ENCODE measurements around the gene TEX44.
"Not testable (repeated sequence)": the region's sequence is repeated elsewhere in the genome, so short reads cannot be mapped to it uniquely, and the experiment has no call there.

Gene TEX44

DNA sequence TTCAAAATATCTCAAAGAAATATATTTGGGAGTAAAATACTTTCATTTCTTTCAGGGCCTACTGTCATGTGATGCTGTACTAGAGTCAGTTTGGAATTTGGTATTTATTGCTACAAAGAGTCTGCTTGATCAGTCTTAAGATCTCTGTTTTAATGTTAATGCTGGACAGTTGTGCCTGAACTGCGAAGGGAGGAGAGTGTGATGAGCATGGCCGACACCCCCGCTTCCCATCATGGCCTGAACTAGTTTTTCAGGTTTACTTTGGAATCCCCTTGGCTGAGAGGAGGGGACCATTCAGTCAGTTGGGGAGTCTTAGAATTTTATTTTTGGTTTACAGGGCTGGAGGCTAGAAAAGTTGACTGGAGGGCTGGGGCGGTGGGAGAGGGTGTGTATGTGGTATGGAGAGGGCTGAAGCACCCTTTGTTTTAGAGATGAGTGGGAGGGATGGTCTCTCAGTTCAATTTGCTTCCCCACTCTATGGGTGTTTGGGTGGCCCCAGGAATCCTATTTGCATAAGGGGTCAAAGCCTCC, 20.9 kb upstream of the TEX44 start:
- no peak for DNase-seq

DNA sequence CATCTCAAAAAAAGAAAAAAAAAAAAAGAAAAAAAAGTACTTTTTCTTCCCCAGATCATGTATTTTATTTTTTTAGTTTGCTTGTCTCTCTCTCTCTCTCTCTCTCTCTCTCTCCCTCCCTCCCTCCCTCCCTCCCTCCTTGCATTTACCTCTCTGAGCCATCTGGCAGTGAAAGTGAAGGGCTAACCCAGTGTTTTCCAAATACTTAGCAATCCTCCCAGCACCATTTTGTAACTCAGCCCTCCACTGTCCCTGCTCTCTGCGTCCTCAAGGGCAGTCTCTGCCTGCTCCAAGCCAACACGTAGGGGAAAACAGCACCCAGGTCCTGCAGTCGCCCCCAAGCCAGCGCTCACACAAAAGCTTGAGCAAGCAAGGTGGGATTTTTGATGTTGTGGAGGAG, 19.6 kb upstream of the TEX44 start:
- DNase-seq = no peak

DNA sequence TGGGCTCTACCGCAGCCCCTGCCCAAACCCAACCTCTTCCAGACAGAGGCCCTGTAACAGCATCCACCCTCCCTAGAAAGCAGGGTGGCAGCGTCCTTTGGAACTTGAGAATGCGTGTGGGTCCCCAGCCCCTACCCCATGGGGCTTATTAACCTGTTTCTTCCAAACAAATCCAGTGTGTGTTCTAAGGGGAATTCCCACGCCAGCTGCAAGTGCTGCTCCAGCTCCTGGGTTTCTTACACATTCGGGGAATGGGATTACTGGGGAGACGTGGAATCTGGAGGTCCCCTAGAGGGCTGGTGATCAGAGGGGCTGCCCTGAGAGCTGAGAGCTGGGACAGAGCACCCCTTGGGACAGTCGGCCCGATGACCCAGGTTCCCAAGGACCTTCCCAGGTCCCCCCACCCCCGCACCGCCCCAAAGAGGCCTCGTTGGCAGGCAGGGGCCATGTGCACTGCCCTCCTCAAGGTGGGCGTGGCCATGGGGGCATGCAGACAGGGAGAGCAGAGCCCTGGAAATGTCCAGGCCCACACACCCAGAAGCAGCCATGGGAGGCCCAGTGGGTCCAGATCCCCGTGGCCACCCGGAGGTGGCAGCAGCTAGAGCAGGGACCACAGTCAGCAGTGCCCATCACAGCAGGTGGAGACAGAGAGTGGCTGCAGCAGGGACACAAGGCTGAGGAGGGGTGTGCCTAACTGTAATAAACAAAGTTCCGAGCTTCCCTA, 18.8 kb upstream of the TEX44 start:
- no peak for DNase-seq

DNA sequence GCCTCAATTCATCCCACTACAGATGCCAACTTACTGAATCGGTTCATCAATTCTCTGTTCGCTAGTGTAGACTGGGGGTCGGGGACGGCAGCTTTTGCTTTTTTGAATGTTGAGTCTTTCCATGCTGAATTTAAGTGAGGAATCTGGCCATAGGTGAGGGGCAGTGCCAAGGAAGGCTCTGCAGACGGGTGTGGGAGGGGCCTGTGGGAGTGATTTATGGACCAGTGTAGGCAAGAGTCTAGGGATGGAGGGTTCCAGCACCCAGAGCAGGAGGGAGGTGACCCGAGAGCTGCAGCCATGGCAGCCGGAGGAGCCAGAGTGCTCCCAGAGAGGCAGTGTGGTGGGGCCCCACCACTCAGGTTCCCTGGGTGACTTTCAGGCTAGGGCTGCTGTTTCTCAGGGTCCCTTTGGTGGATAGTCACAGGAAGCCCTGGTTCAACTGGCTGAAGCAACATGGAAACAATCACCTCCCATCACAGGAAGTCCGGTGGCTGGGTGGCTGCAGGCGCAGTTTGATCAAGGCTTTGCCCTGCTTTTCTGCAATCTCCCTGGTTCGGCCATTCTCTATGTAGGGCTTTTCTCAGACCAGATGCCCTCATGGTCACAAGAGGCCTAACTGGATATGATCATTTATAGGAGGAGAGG, 16.9 kb upstream of the TEX44 start:
- no peak for DNase-seq

DNA sequence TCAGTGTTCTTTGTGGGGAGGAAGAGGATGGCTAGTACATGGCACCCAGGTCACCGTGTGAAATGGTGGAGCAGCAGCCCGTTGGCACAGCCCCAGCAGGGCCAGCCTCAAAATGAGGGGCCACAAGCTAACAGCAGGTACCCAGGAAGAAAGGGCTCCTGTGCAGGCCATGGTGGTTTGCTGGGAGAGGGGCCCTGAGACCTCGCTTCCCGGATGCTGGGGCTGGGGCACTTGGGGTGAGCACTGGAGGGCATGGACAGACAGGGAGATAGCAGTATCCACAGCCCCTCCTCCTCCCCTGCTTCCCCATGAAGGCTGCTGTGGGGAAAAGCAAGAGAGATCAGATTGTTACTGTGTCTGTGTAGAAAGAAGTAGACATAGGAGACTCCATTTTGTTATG, 16.2 kb upstream of the TEX44 start:
- no peak for DNase-seq

DNA sequence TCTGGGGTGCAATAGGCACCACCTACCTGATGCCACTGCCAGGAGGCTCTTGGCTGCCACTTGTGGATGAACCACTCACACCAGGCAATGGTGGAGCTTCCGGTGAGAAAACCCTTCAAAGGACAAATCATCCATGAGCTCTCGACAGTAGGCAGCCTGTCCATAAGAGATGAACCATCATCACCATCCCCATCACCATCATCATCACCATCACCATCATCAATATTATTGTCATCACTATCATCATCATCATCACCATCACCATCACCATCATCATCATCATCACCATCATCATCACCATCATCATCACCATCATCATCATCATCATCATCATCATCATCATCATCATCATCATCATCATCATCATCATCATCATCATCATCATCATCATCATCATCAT, 14.0 kb upstream of the TEX44 start:
- not testable (repeated sequence) for DNase-seq

DNA sequence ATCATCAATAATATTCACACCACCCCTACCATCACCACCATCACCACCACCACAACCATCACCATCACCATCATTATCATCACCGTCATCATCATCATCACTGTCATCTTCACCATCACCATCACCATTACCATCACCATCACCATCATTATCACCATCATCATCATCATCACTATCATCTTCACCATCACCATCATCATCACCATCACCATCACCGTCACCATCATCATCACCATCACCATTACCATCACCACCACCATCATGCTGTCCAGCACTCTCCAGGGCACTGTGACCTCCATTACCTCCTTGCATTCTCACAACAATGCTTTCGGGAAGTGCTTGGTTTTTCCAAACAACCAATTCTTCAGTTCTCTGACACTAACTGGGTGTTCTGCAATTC, 13.1 kb upstream of the TEX44 start:
- DNase-seq = no peak

DNA sequence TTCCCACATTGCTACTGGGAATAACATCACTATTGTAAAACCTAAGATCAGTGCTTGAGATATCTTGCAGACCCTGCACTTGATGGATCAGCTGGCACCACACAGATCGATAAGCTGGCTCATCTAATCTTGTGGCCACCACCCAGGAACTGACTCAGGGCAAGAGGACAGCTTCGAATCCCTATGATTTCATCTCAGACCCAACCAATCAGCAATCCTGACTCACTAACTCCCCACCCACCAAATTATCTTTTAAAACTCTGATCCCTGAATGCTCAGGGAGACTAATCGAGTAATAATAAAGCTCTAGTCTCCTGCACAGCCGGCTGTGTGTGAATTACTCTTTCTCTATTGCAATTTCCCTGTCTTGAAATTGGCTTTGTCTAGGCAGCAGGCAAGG, 11.3 kb upstream of the TEX44 start:
- no peak for DNase-seq

DNA sequence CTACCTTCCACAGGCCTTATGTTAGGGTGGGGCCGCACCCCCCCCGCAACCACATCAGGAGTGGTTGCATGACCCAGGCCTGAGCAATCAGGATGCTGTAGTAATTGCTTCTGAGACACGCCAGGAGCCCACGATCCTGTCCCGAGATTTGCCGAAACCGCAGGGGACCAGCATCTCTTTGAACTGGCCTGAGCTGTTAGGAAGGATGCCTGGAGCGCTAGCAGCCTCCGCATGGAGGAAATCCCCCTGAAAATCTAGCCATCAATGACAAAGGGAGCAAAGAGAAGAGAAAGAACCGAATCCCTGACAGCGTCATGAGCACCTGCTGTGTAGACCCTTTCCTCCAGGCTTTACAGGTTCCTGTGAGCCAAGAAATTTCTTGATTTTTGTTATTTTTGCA, 8.7 kb upstream of the TEX44 start:
- no peak for DNase-seq

DNA sequence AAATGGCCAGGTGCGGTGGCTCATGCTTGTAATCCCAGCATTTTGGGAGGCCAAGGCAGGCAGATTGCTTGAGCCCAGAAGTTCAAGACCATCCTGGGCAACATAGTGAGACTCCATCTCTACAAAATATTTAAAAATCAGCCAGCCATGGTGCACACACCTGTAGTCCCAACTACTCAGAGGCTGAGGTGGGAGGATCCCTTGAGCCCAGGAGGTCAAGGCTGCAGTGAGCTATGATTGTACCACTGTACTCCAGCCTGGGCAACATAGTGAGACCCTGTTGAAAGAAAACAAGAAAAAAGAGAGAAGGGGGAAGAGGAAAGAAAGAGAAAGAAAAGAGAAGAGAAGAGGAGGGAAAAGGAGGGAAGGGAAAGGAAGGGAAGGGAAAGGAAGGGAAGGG, 4.9 kb upstream of the TEX44 start:
- not testable (repeated sequence) for DNase-seq

DNA sequence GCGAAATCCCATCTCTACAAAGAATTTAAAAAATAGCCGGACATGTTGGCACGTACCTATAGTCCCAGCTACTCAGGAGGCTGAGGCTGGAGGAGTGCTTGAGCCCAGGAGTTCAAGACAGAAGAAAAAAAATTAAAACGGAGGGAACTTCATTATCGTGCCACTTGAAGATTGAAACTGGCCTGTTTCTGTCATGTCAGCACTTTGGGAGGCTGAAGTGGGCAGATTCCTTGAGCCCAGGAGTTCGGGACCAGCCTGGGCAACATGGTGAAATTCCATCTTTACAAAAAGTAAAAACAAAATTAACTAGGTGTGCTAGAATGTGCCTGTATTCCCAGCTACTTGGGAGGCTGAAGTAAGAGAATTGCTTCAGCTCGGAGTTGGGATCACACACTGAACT, 3.0 kb upstream of the TEX44 start:
- DNase-seq = no peak

DNA sequence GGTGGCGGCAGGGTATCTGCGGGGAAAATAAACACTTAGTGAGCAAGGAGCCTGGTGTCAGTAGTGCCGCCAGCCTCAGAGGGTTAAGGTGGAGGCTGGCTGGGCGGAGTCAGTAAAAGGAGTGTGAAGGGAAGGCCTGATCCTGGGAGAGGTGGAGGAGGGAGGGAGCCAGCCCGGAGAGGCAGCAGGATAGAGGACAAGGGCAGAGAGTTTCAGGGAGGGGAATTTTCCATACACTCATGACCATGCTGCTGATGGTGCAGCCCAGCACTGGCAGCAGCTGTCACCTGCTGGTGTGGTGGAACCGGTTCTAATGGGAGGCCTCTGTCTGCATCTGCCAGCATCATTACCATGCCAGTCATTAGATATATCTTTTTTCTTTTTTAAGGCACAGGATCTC, 2.0 kb upstream of the TEX44 start:
- no peak for DNase-seq

DNA sequence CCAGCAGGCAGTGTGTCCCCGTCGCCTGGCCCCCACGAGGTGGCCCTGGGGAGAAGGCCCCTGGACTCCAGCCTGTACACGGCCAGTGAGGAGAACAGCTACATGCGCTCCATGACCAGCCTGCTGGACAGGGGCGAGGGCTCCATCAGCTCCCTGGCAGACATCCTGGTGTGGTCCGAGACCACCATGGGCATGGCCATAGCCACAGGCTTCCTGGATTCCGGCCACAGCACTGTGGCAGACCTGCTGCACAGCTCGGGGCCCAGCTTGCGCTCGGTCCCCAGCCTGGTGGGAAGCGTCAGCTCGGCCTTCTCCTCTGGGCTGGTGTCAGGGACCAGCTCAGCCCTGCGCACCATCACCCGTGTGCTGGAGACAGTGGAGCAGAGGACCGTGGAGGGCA, 1.0 kb downstream of the TEX44 start:
- no peak for DNase-seq

DNA sequence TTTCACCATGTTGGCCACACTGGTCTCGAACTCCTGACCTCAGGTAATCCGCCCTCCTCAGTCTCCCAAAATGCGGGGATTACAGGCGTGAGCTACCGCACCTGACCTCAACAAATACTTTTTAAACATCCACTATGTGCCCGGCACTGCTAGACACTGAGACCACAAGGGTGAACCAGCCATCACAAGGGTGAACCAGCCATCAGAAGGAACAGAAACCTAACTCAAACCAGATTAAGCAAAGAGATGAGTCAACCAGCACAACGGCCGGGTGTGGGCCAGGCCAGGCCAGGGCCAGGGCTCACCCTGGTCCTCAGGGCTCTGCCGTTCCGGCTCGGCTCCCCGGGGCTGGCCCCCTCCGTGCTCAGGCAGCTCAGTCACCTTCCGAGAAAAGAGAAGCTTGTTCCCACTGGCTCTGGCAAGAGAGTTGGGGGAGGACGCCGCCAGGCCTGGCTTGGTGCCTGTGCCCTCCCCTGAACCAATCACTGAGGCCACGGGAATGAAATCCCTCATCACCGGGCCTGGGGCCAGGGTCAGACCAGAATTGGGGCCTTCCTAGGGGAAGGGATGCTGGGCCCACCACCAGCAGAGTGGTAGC, 4.4 kb downstream of the TEX44 start:
- no peak for DNase-seq

DNA sequence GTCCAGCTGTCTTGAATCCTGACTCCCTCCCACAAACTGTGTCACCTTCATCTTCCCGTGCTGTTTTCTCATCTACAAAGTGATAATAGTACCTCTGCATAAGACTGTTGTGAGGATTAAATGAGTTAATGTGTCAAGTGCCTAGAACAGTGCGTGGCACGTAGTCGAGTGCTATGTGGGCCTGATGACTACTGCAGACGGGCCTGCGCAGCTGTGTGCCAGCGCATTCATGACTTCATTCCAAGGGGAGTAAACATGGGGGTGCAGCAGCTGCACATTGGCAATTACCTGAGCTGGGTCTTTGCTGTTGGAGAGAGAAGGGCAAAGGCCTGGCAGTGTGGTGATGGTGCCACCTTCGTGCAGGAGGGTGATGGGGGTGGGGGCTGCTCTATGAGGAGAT, 5.0 kb downstream of the TEX44 start:
- DNase-seq = no peak

DNA sequence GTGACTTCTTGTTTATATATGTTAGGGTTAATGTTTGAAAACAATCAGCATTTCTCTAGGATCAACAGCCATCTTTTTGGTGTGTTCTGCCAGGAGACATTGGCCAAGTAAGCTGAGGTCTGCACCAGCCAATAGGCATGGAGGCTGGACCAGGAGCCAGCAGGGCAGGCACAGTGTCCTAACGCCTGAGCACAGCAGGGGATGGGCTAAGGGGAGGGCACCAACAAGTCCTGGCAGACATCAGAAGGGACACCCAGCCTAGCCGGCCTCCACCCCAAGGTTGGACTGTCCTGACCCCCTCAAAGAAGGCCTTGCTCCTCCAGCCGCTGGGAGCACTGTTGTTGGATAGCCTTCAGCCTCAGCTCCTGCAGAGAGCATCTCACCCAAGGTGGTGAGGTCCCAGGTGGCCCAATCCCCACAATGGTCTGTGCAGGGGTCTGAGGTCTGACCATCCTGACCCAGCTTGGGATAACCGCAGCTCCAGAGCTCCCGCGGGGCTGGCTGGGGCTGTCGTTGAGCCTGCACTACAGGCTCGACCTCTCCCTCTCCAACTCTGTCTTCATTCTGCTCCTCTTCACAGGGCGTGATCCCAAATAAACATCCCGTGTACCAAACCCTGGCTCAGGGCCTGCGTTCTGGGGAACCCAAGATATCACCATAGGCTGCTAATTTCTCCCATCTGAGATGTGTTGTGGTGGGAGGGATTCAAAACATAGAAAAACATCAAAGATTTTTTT, 8.1 kb downstream of the TEX44 start:
- no peak for DNase-seq

DNA sequence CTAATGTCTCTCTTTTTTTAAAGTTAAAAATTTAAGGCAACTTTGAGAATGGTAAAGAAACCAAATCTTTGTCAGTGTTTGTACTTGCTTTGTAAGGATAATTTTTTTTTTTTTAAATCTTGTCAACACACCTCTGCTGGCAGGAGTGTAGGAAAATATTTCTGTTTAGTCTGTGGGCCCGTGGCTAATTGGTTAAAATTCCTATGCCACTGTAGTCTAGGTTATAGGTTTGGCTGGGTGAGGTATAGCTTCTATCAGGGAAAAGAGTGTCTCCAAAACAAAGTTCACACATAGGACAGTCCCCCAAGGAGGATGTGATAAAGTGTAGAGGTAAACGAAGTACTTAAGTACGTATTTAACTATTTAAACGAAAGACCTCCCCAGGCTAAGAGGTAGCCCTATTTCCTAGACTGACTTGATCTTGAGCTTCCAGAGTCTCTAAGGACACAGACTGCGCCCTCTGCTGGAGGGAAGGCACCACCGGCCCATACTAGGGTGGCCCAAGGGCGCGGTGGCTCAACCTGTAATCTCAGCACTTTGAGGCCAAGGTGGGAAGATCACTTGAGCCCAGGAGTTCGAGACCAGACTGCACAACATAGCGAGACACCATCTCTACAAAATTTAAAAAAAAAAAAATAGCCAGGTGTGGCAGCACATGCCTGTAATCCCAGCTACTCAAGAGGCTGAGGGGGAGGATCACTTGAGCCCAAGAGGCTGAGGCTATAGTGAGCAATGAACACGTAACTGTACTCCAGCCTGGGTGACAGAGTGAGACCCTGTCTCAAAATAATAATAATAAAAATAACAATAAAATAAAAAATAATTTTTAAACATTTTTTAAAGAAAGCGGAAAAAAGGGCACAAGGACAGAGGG, 8.9 kb downstream of the TEX44 start:
- peak; percentile 68 for DNase-seq

DNA sequence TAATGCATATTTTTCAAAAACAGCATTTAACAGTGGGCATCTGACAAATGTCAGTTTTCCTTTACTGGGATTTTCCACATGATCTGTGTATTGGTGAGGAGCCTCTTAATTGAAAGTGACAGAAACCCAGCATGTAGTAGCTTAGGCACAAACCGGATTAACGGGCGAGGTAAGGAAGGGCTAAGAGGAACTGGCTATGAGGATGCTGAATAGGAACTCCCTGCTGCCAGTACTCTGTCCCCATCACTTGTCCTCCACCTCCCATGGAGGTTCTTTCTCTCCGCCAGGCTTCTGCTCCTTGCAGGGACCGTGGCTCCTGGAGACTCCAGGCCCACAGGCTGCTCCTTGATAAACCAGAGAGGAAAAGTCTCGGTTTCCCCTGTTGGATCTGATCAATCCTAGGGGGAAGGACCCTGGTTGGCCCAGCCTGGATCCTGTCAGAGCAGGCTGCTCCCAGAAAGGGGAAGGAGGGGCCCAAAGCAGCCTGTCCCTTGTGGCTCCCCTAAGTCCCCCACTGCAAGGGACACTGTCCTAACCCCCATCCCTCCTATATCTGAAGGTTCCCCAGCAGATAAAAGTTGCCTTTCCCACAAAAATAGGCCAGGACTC, 10.3 kb downstream of the TEX44 start:
- DNase-seq = no peak

DNA sequence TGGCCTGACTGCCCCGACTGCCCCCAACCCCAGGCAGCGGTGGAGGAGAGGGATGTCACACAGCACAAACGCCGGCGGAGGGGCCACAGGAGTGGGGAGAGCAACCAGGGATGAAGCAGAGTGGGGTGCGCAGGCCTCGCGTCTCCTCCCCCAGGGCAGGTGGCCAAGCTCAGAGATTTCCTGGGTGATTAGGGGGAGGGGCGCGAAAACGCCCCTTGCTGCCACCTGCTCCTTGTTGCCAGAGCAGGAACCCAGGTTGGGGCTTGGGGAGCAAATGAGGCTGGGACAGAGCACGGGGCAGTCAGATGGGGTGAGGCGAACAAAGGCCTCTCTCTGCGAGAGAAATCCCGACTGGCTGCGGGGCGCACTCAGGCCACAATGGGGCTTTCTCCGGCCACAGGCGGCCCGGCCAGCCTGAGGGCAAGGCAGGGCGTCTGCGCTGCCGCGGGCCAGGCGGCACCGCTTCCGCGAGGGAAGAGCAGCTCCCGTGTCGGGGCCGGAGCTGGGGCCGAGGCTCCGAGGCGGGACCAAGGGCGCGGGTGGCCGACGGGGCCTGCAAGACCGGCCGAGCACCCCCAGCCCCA, 11.5 kb downstream of the TEX44 start:
- peak; percentile 44 for DNase-seq

DNA sequence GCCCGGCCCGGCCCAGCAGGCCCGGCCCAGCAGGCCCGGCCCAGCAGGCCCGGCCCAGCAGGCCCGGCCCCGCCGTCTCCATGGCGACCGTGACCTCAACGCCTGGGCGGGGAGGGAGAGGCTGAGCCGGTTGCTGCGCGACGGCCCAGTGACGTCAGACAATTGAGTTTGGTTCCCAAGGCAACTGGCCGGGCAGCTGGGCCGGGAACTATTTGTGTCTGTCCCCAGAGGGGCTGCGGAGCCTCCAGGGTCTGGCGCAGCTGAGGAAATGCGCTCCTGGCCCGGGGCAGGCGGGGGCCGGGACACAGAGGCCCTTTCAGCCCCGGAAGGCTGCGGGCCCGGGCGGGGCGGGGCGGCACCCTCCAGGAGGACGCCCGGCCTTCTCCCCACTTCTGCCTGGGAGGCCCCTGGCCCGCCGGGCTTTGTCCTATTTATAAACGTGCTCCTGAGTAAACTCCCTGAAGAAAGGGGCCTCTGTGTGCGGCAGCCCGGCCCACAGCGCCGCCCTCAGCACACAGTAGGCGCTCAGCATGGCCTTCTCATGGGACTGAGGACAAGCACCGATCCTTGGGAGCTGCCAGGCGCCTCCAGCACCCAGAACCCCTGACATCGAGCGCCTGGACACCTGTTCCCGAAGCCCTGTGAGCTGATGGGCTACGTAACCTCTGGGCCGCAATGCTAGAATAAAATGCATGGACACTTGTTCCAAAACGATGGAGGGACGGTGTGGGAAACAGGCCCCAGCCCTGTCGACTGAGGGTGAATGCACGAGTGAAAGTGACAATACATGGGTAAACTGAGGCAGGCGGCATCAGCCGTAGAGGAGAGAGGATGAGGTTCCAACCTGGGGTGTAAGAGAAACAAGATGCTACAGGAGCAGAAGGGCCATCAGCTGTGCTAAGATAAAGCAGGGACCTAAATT, 12.3 kb downstream of the TEX44 start:
- peak; percentile 92 for DNase-seq

All from HCEC 1CT (cell line).